DOHH2 (cell line): ENCODE measurements around the gene CX3CL1.

Experiments used
- EZH2phosphoT487 ChIP-seq: fragments of 200-600 bp; sonication (generic); IDR thresholded peaks from 2 replicates; pipeline ENCODE4 v1.6.1; 2017; ENCODE audit warnings: borderline replicate concordance, mild to moderate bottlenecking, antibody characterized with exemption, low read length, moderate library complexity, mixed read lengths
- TF ChIP-seq, protein P1 (sequence below): fragments of 200-600 bp; sonication (generic); IDR thresholded peaks from one replicate; pipeline ENCODE4 v1.5.1; 2014; ENCODE audit warnings: antibody characterized with exemption, mild to moderate bottlenecking, low read depth, low read length; ENCODE audit not compliant: poor library complexity, severe bottlenecking

DNA sequence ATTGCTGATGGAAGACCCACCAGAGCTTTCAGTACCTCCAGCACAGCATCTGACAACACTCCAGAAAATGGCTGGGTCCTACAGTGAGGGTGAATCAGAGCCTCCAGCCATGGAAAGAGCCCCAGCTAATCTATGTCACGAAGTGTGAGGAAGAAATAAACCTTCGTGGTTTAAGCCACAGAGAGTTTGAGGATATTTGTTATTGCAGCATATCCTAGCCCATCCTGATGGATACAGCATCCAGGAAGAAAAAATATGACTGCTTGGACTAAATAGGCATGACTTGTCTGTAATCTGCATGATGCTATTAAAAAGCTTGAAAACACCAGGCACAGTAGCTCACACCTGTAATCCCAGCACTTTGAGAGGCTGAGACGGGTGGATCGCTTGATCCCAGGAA lies 19.0 kb downstream of the CX3CL1 start:
- TF ChIP-seq, protein P1, sequence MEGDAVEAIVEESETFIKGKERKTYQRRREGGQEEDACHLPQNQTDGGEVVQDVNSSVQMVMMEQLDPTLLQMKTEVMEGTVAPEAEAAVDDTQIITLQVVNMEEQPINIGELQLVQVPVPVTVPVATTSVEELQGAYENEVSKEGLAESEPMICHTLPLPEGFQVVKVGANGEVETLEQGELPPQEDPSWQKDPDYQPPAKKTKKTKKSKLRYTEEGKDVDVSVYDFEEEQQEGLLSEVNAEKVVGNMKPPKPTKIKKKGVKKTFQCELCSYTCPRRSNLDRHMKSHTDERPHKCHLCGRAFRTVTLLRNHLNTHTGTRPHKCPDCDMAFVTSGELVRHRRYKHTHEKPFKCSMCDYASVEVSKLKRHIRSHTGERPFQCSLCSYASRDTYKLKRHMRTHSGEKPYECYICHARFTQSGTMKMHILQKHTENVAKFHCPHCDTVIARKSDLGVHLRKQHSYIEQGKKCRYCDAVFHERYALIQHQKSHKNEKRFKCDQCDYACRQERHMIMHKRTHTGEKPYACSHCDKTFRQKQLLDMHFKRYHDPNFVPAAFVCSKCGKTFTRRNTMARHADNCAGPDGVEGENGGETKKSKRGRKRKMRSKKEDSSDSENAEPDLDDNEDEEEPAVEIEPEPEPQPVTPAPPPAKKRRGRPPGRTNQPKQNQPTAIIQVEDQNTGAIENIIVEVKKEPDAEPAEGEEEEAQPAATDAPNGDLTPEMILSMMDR = no peak
- no peak for TF ChIP-seq EZH2phosphoT487
